Activated CD4-positive, CD25-positive, alpha-beta regulatory T cell treated with anti-CD3 and anti-CD28 coated beads, Interleukin-2, amount 50 U/mL, for 24 hours (primary cell): ENCODE results near the gene ELF4.

Experiments used
- ATAC-seq, 2 donors: fragments of 150-1000 bp; cut with Tn5 transposase; one replicate each; pipeline ENCODE4 v1.10.0; 2021; ENCODE audit warnings: mild to moderate bottlenecking in 1 of 2, moderate library complexity in 1 of 2

The ELF4 gene

DNA sequence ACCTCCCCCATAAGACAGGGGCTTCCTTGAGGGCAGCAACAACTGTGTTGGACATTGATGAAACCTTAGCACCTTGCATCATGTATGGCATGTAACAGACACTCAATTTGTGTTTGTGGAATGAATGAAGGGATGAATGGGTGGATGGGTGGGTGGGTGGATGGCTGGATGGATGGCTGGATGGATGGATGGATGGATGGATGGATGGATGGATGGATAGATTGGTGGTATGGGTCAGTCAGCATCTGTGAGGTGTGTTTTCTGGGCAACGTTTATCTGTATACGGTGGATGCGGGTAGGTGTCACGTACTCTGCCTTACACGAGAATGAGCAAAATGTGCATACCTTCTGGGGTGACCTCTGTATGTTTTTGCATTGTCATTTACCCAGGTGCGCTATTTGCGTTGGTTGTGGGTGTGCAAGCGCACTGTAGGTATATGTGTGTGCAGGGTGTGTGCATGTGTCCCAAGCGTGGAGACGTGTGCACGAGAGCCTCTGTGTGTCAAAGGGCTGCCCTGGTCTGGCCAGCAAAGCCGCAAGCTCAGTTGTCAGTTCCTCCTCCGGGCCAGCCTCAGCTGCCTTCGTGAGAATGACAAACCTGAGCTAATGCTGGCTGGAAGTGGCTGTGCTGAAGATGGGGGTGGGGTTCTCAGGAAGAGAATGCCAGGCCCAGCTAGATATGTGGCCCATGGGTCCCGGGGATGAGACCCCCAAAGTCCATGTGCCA lies 26.5 kb downstream of the ELF4 start:
- no peak for ATAC-seq

DNA sequence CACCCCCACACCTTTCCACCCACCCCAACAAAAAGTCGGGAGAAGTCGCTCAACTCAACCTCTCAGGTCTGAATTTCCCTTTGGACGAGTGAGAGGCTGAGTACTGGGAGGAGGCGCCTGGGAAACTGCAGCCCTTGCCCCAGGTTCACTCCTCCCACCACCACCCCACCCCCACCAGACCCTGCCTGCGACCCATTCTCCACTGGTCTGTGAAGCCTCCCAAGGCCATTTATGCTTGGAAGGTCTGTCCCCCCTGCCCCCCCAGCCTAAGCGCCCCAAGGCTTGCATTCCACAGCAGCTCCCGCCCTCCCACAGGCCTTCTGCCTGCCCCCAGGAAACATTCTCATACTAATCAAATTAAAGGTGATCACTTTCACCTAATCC lies 27.2 kb downstream of the ELF4 start:
- ATAC-seq = no peak

DNA sequence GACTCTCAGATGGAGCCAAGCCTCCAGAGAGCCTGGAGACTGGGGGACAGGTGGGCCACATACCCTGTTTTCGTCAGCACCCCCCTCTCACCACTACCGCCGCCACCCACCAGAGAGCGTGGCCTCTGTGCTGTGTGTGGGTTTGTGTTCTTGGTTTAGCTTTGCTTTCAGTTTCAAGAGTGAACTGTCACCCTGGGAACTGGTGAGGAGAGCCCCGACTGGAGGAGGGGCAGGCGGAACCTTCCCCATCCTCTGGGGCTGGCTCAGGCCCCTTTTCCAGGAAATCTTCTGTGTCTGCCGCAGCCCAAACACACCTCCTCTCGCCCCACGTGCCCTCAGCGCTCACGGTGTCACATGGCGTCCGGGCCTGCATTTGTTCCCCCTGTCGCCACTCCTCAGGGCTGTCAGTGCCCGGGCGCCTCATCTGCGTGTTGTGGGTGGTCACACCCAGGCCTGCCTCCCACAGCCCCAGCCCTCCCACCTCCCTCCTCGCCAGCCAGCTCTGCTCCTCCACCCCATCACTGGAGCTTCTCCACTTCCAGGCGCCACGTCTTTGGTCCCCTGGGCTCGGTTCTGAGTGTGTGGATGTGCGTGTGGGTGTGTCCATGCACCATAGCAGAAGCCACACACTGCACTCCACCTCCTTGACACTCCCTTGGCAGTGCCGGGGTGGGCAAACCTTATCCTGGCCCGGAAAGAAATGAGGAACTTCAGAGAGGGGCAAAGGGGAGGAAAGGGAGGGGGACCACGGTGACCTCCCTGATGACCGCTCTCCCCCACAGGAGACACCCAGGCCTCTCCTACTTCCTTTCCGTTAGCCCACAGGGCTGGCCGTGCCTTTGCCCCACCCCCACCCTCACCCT lies 27.8 kb downstream of the ELF4 start:
- peak; percentile 85 to 87 for ATAC-seq

DNA sequence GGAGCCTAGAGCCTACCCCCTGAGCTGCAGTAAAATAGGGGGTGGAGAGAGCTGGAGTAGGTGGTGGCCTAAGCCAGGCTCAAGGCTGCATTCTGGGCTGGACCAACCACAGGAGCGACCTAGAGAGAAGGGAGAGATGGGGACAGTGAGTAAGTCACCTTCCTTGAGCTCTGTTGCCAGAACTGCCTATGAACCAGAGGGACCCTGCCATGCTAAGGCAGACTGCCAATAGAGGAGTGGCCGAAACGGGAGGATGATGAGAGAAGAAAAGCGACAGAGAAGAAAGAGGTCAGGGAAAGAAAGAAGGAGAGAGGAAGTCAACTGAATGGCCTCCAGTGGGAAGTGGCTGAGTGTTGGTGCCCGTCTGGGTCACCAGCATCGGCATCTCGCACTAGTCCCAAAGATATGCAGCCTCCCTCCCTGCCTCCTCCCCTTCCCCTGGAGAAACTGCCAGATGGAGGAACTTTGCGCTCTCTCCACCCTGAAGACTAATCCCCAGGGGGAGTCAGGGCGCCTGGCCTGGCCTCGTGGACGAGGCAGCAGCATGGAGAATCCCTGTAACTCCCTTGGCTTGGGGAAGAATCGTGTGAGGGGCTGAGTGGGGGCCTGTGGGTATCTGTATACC lies 28.8 kb downstream of the ELF4 start:
- ATAC-seq = no peak

DNA sequence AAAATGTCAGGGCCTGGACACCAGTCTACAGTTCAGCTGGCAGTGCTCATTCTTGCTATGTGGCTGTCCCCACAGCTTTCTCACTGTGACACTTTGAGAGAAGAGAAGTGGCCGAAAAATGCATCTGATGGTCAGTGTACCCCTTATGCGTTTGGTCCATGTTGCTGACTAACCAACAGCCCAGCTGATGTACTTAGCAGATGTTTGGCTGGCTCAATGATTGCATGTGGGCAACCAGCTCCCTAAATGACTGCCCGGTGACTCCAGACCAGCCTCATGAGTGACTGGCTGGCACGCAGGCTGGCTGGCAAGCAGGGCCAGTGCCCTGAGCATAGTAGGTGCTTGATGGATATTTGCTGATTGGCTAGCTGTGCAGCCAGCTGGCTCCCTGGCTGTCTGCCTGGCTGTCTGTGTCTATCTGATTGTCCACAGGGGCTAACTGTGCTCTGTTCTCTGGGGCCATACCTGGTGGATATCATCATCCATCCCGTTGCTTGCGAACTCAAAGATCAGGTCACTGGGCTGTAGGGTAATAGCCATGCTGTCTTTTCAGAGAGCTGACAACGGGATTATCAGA lies 29.4 kb downstream of the ELF4 start:
- ATAC-seq = no peak

DNA sequence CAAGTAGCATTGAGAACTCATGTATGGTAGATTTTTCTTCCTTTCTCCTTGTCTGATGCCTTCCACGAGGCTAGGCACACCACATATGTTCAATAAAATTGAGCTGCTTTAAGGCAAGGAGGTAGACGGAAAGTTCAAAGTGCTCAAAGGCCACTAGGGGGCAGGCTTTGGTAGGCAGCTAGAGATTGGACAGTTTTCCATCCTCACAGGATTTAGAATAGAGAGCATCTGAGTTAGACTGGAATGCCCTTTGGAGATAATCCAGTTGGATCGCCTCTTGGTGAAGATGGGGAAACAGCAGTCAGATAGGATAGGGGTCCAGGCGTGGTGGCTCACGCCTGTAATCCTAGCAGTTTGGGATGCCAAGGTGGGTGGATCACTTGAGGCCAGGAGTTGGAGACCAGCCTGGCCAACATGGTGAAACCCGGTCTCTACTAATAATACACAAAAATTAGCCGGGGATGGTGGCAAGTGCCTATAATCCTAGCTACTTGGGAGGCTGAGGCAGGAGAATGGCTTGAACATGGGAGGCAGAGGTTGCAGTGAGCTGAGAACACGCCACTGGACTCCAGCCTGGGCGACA lies 30.4 kb downstream of the ELF4 start:
- ATAC-seq = no peak

DNA sequence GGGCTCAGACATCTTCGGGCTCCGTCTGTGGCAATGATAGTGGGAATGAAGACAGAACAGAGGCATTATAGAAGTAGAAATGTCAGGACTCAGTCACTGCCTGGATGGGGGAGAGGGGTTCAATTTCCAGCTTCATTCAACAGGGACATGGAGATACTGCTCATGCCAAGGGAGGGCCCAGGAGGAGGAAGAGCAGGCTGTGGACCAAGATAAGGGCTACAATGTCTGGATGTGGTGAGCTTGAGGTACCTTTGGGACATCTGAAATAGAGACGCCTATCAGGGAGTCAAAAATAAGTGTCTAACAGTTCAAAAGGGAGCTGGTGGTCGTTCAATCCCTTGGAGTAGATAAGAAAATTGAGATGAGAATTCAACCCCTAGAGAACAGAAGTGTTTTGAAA lies 34.5 kb downstream of the ELF4 start:
- ATAC-seq = no peak

DNA sequence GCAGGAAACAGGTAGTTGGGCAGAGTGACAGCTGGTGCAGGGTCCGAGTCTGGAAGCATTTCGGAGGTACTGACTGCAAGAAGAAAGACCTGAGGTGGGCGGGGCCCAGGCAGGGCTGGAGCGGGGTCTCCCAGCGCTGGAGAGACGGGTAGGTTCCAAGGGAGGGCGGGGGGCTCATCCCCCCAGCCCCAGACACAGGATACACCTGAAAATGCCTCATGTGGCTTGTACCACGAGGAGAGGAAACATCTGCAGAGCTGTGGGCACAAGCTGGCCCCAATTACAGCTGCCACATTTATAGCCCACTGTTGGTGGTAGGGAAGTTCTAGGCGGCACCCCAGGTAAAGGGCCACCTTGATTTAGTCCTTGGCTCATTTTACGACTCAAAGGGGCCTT lies 38.0 kb downstream of the ELF4 start:
- ATAC-seq = no peak

DNA sequence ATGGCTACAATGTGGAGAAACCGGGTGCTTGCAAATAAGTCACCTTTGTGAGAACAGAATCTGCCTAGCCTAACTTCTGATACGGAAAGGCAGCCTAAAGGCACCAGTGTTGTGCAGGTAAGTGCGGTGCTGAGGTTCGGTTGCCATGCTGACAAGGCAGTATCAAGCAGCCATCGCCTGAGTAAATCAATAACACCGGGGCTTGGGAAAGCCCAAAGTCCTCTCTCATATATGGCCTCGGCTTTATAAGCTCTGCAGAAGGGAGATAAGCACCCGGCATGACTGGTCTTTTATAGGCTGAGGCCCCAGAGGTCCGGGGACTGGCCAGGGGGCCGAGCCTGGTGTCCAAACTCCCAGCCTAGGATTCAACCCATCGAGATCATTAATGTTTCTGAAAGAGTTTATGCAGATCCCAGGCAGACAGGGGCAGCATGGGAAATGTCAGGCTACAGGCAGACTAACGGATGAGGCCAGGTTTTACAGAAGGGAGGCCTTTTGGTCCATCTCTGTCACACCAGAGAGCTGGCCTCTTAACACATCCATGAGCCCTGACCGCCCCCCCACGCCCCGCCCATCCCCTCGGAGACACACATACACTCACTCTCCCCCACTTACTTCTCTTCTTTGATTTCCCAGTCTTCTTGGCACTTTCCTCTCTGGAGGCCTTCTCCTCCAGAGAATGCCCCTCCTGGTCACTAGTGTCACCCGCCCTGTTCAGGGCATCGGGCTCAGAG lies 38.5 kb downstream of the ELF4 start:
- no peak for ATAC-seq

DNA sequence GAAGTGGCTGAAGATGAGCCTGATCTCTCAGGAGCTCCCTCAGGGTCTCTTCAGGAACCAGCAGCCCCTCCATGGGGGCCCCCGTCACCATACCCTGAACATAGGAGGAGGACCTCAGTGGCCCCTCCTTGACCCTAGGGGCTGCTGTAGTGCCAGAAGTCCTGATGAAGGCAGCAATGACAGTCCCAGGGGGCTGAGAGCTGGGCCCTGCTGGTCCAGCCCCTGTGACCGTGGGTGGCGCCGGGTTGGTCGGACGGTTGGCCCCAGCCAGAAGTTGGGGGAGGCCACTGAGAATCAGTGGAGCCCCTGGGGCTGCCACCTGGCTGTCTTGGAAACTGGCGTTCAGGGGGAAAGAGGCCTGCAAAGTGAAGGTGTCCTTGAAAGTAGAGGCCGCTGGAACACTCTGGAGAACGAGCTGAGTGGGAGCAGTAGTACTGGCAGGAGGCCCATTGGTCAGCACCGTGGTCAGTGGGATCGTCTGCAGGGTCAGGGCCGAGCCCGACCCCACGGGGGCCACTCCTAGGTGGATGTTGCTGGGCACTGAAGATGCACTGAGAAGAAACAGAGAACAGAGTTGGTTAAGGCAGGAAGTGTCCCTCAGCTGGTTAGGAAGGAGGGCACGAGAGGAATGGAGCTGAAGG lies 43.2 kb downstream of the ELF4 start:
- no peak for ATAC-seq

DNA sequence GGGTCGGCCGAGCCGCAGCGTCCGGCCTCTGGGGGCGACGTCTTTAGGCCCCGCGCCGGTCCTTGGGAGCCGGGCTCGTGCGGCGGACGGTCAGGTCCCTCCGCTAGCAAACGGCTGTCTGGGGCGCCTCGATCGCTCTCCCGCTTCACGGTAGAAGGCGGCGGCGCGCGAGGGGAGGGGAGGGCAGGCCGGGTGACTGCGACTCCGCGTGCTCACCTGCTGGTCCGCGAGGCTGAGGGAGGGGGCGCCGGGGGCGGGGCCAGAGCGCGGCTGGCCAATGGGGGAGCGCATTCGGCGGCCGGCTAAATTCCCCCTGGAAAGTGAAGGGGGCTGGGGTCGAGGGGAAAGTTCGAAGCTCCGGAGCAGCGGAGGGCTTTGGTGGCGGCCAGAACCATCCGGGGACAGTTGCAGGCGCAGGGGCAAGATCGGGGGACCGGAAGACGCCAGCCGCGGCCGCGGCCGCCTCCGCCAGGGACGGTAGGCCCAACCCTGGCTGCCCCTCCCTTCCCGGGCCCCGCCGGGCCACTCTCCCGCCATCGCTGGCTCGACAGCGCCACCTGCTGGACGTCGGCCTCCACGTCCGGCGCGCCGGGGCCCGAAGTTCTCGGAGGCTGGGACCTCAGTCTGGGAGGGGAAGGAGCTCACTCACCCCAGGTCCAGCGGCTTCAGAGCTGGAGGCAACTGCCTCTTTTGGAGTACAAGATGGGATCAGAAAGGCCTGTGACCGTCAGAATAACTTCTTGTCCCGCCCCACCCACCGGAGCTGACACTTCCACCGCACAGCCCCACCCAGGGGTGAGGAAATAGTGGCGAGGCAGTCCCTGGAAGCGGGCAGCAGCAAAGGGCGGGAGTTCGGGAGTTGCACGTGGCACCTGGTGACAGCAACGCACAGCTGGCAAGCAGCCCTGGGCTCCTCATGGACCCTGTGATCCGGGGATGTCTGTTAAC lies 49.9 kb downstream of the ELF4 start:
- ATAC-seq = peak; percentile 88 to 89

DNA sequence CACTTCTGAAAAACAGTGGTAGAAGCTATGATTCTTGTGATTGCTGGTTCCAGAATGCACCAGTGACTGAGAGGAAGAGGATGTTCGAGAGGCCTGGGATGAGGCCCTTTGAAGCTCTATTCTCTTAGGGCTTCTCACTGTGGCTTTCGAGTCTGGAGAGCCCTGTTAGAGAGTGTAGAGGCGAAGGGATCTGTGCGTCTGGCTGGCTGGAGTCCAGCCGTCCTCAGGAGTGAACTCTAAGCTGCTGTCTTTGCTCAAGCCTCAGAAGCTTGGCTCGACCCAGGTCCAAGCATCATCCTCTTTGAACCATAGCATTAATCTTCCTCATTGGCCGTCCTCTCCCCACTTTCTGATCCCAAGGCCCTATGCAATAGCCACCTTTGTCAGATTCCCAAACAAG lies 51.6 kb downstream of the ELF4 start:
- no peak for ATAC-seq

DNA sequence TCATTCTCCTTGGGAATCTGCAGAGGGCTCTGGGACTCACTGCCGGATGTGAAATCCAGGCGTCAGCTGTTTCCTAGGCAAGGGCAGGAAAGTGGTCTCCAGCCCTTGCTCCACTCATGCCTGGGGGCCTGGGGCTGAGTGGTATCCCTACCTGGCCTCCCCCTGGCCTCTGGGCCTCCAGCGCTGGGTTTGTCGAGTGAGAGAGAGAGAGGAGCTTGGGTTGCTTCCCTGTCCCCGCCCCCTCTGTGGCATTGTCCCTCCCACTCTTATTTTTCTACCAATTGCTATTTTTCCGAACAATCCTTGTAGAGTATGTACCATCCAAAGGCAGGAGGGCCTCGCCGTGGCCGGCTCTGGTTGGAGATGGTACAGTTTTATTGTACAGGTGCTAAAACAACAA lies 53.1 kb downstream of the ELF4 start:
- no peak for ATAC-seq

DNA sequence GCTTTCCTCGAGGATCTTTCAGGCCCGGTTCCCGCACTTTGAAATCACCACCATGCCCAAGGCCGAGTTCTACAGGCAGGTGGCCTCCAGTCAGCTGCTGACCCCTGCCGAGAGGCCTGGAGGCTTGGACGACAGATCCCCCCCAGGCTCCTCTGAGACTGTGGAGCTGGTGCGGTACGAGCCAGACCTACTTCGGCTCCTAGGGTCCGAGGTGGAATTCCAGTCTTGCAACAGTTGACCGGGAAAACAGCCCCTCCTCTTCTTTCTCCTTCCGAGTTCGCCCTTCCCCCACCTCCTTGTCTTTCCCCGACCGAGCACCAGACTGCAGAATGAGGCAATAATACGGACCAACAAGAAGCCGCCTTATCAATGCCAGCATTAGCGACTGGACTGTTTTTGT lies 54.4 kb downstream of the ELF4 start:
- ATAC-seq = no peak

DNA sequence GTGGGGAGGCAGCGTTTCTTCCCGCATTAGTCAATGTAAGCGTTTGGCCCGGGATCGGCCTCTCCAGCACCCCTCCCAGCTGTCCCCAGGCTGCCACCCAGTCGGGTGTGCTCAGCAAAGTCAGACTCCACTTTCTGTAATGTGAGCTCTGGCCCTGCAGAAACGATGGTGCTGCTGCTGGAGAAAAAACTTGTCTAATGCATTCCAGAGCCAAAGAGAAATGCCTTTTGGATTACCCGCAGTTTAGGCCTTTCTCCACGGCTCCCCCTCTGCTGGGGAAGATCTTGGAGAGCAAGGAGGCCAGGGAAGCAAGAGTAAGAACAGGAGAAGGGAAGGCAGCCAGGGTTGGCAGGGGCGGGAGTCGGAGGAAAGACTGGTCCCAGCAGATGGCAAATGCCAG lies 55.2 kb downstream of the ELF4 start:
- ATAC-seq = no peak

DNA sequence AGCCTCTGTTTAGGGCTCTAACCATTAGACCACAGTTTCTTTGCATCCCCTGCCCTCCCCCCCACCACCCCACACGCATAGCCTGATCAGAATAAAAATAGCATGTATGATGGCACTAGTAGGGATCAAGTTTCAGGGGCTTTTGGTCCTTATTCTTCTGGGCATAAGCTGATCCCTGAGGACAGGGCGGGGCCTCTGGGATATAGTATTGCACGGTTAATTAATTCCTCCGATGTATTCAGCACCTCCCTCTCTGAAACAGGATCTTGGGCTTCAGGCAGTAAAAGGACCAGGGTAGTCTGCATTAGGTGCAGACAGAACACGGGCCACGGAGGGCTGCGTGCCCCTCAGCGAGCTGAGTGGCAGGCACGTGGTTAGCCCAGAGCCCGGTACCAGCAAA lies 57.1 kb downstream of the ELF4 start:
- ATAC-seq = no peak

DNA sequence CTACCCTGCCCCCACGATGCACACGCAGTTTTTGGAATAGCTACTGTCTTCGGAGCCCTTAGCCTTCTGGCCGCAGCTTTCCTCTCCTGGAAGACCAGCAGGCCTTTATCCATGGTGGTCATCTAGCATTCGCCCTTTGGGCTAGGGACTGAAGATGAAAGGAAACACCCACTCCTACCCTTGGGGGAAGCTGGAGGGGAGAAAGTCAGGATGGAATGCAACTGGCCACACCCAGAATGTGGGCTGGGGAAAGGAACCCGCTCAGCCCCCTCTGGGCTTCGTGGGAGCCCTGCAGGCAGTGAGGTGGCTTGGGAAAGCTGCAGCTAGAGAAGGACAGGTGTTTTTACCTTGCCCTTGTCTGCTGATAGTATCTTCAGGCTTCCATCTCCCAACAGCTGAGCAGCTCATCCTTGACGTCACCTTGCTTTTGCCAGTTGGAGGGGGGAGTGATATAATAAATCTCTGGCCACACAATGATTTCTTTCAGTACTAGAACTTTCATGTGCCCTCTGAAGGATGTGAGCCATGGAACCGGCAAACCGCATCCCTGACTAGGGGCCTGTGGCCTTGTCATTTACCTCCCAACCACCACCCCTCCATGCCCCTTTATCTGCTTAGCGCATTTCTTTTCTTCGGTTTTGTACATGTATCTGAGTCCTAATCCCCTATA lies 59.0 kb downstream of the ELF4 start:
- no peak for ATAC-seq

DNA sequence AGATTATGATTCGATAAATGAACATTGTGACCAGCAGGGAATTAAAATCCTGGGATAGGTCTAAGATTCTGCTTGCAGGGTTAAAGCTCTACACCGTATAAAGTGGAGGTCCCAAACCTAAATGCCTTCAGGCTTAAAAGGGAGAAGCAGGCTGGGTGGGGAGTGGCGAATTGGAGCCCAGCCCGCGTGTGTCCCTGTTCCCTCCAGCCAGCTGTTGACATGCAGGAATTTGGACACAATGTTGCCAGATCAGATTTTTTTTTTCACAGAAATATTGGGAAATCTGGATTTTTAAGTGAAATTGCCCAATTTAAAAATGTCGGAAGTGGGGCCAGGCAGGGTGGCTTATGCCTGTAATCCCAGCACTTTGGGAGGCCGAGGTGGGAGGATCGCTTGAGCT lies 60.5 kb downstream of the ELF4 start:
- no peak for ATAC-seq

DNA sequence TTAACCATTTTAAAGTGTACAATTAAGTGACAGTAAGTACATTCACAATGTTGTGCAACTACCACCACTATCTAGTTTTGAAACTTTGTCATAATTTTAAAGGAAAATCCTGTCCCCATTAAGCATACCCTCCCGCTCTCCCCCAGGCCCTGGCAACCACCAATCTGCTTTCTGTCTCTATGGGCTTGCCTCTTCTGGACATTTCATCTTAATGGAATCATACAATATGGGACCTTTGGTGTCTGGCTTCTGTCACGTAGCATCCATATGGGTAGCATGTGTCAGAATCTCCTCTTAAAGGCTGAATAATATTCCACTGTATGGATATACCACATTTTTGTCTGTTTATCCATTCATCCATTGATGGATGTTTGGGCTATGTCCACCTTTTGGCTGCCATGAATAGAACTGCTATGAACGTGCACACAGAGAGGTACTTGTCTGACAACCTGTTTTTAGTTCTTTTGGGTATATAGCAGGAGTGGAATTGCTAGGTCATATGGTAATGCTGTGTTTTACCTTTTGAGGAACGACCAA lies 61.5 kb downstream of the ELF4 start:
- no peak for ATAC-seq

DNA sequence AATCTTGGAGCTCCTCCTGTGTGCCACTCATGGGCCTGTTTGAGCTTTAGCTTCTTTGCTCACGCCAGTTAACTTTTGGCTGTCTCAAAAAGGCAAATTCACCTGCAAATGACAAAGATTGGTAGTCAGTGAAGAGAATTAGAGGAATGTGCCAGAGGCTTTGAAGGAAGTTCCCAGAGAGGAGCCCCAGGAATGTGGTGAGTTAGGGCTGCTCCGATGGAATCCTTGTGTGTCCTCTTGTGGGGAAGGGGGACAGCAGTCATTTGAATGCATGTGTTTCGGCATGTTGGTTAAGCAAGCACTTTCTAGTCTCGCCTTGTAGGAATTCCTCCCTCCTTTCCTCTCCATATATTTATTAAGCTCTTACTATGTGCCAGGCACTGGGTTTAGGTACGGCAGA lies 62.9 kb downstream of the ELF4 start:
- ATAC-seq = no peak
